Activated CD4-positive, alpha-beta T cell treated with anti-CD3 and anti-CD28 coated beads for 1 hour (primary cell): ENCODE data around the gene FBH1.
A peak's percentile ranks its signal among the peaks of the same experiment; 100 is the strongest.
"Not testable (repeated sequence)": the region's sequence is repeated elsewhere in the genome, so short reads cannot be mapped to it uniquely, and the experiment has no call there.

Experiments used
- DNase-seq: peaks from one replicate; pipeline ENCODE4 v3.0.0-alpha.2; 2020

FBH1 gene

DNA sequence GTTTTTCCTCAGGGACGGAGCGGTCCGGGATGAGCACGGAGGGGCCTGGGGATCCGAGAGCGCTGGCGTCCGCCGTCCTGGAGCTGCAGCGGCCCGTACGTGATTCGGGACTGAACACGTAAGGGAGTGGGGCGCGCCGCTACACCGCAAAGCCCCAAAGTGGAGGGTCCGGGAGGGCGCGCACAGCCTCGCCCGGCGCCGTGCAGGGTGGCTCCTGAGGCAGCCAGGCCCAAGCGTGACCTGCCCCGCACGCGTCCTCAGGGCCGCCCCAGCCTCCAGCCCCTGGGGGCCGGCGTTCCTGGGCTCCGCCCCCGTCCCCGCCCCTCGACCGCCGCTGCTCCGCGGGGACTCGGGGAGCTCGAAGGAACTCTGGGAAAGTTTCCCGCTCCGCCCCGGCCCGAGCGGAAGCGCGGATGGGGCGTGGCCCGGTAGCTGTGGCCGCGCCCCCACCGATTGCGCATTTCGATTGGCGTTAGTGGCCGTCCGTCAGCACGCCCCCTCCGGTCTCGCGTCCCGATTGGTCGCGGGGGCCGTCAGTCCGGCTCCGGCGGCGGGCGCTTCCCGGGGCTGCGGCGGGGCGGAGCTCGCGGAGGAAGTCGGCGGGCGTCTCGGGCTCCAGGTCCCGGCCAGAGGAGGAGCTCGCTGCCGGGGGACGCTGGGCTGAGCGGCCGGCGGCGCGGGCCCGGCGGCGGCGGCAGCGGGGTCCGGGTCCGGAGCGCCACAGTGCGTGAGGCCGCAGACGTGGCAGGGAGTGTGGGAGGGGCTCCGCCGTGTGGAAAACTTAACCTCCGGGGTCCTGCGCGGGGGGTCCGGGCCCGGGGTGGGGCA, at the start of gene FBH1, which contains the start of gene ANKRD16:
Gene FBH1 (plus strand): TSS at position 620 of the 828 bp plus-strand sequence. CDS start 103 bp downstream, at position 723.
Gene ANKRD16 (minus strand): TSS at position 270 of the 828 bp plus-strand sequence. CDS start 539 bp downstream, outside the sequence.
- DNase-seq = peak; percentile 96

DNA sequence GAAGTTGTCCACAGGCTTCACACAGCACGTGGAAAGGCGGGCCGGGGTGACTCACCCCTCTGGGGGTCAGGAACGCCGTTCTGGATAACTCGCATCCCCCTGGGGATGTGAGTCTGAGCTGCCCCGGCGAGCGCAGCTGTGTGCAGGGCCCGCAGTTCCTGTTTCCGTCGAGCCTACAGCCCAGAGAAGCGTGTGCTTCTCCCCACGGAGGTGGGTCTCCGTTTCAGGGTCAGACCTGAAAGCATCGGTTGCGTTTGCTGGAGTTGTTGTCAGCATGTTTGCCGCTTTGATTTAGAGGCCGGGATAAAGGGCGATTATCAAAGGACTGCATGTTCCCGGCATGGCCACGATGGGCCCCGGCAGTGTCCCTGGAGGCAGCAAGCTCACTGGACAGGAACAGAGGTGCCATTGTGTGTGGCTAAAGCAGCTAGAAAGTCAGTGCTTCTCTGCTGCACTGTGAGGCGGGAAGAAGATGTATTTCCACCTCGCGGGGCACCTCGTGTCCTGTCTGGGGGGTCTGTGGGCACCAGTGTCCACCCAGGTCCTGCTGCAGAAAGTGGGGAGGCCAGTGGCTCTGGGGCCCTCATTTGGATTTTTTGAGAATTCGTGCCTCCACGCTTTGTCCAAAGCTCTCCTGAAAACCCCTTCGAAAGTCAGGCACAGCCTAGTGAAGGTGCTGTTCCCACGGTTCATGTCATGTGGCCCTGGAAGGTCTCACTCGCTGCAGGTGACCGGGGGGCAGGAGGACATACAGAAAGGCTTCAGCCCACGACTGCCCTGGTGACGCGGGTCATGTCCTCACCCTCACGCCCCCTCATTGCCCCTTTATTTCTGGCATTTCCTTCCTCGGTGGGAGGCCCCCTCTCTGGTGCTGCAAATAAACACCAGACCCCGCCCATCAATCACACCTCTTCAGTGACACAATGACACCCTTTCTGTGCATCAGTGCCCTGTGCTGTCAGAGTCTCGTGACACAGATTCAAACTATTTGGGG, 49.4 kb upstream of the FBH1 start:
- DNase-seq = no peak

DNA sequence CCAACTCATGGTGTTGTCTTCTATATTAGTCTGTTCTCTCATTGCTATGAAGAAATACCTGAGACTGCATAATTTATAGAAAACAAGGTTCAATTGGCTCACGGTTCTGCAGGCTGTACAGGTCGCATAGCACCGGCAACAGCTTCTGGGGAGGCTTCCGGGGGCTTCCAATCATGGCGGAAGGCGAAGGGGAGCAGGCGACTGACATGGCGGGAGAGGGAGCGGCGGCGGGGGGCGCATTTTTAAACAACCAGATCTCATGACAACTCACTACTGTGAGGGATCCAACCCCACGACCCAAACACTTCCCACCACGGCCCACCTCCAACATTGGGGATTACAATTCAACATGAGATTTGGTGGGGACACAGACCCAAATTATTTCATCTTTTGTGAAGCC, 48.1 kb upstream of the FBH1 start:
- DNase-seq = no peak

DNA sequence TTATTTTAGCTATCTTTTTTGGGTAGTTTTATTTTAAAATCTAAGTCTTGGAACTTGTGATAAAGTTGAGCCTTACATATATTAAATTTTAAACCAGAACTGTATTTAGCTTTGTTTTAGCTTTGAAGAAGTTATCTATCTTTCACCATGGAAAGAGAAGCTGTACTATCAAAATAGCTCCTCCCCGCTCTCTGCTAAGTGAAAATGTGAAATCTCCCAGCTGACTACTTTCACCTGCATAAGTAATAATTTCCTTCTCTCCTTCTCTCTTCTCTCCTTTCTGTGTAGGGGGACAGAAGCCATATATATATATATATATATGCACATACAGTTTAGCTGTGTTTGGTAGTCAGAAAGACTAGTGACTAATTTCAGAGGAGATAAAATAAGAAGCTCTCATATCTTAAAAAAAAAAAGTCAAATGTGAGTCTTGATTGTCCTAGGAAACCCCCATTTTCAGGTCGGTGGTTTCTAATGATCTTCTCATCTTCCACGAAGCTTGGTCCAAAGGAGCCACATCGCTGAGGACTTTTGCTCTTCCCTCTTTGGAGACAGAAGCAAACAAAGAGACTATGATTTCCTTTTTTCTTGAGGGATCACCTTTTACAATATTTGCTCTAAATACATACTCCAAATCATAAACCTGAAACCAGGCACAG, 46.2 kb upstream of the FBH1 start:
- no peak for DNase-seq

DNA sequence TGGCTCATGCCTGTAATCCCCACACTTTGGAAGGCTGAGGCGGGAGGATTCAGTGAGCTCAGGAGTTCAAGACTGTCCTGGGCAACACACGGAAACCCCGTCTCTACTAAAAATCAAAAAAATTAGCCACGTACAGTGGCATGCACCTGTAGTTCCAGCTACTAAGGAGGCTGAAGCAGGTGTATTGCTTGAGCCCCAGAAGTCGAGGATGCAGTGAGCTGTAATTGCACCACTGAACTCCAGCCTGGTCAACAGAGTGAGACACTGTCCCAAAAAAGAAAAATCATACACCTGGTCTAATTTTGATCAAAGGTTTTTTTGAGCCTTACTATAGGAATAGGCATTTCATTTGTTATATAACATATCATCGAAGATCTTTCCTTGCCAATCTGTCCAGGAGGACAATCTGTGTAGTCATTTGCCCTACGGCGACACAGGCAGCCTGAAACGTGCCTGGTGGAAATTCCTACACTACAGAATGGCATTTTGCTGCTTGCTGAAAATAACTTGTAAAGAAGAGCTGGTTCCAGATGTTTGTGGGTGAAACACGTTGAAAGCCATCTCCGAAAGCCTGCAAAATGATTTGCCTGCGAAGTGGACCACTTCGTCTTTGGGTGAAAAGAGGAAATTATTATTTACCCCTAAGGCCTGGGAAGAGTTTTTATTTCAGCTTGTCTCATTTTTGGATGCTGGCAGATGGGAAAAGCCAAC, 45.5 kb upstream of the FBH1 start:
- DNase-seq = no peak

DNA sequence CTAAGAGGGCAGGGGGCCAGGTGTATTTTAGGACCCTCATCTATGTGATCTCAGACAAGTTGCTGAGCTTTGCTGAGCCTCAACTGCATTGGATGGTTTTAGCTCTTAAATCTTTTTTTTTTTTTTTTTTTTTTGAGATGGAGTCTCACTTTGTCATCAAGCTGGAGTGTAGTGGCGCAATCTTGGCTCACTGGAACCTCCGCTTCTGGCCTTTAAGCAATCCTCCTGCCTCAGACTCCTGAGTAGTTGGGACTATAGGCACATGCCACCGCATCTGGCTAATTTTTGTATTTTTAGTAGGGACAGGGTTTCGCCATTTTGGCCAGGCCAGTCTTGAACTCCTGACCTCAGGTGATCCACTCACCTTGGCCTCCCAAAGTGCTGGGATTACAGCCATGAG, 43.4 kb upstream of the FBH1 start:
- DNase-seq = not testable (repeated sequence)

DNA sequence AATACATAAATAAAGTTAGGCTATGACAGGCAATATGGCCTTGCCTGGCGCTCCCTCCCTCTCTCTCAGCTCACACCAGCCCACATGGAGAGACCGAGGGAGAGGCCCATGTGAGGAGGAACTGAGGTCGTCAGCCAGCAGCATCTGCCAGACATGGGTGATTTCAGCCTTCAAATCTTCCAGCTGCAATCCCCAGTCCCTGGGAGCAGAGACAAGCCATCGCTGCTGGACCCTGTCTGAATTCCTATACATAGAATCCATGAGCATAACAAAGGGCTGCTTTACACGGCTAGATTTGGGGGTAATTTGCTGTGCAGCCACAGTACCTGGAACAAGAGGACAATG, 35.9 kb upstream of the FBH1 start:
- no peak for DNase-seq

DNA sequence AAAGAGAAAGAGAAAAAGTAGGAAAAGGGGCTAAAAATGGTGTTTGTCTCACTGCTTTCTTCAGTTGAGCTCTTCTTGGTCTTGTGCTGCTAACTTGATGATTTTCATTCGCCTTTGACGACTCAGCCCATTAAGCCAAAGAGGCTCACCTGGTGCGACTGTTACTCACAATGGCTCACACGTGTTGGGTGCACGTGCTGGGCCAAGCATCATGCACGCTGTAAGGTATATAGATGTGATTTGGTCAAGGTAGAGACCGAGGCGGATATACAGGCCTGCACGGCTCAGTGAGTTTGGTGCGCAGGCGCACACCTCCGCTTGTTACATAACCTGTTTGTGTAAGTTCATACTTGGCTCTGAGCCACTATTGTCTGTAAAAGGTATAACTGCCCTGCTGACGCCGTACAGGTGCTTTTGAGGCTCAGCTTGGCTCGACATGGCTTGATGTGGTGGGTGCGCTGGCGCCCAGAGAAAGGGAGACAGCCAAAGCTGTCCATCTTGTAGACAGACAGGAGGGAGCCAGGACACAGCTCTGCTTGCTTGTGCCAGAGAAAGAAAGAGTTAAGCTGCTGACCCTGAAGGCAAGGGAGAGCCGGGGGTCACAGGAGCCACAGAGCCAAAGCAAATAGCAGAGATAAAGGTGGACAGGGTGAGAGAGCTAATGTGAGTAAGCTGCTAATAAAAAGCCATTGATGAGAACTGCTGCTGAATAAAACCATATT, 33.9 kb upstream of the FBH1 start:
- no peak for DNase-seq

DNA sequence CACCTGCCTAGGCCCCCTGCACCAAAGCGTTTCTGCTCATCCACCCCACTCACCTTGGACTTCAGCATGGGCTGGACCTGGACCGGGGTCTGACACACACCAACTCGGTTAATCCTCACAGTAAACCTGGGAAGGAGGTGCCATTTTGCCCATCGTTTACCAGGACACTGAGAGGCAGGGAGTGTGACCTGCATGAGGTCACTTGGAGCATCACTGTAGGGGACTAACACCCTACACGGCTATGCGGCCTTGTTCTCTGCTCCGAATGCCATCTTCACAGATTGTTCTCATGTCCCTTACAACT, 33.4 kb upstream of the FBH1 start:
- DNase-seq = no peak

DNA sequence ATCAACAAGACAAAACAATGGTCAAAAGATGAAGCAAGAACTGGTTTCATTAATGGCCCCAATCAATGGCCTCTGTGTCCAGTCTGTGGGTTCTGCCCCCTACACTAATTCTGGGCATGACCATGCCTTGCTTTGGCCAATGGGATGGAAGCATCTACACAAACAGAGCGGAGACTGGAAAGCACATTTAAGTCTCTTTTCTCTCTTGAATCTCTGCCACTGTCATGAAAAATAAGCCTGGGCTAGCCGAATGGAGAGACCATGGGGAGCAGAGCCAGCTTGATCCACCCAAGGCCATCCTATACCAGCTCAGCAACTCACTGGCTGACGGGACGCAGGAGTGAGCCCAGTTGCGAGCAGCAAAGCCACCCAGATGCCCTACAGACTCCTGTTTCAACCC, 31.2 kb upstream of the FBH1 start:
- DNase-seq = no peak

DNA sequence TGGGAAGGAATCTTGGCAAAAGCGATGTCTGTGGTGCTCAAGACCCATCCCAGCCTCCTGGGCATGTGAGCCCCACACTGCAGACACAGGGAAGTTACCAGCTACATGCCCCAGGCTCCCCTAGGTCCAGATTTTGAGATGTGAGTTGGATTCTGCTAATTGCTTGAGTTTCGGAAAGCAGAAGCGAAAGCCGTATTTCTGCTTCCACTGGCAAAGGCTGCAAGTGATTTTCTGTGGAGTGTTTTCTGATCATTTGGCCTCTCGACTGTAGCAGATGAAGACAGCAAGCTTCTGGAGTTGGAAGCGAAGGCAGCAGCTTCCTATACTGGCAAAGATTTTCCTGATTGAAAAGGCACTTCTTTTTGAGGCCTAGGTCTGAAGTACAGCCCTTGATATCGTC, 30.0 kb upstream of the FBH1 start:
- no peak for DNase-seq

DNA sequence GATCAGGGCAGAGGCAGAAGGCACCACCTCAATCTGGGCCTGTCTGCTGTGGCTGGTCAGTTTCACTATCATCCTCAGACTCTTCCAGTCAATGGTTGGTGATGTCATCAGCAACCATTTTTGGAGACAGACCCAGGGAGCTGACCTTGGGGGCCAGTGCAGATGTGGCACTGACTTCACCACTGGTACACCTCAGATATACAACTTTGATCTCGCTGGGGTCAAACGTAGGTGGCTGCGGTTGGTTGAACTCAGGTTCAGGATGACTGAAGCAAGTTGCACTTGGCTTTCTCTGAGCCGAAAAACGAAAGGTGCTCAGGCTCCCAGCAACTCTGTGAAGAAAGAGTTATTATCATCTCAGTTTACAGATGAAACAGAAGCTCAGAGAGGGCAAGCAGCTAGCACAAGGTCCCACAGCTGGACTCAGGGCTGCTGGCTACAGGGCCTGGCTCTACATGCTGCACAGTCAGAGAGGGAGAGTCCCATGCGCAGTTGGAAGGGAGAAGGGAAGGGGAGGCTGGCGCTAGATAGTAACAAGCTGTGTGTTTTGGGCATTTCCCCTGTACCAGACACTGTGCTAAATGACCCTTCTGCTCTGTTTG, 27.6 kb upstream of the FBH1 start:
- DNase-seq = no peak

DNA sequence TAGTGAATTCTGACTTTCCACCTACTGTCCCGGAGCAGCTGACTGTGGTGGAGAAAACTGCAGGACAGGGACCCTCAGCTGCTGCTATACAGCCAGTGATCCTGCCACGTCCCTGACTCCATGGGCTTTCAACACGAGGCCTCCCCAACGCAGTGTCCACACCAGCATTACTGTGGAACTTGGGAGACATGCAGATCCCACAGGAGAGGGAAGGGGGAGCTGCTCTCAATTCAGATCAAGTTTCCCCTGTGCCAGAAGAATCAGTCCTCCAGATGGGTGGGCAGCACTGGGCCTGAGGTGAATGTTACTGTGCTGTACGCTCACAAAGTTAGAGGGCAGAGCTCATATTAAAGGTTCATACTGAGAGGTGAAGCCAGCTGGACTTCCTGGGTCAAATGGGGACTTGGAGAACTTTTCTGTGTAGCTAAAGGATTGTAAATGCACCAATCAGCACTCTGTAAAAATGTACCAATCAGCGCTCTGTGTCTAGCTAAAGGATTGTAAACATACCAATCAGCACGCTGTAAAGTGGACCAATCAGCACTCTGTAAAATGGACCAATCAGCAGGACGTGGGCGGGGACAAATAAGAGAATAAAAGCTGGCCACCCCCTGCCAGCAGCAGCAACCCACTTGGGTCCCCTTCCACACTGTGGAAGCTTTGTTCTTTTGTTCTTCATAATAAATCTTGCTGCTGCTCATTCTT, 26.9 kb upstream of the FBH1 start:
- not testable (repeated sequence) for DNase-seq

DNA sequence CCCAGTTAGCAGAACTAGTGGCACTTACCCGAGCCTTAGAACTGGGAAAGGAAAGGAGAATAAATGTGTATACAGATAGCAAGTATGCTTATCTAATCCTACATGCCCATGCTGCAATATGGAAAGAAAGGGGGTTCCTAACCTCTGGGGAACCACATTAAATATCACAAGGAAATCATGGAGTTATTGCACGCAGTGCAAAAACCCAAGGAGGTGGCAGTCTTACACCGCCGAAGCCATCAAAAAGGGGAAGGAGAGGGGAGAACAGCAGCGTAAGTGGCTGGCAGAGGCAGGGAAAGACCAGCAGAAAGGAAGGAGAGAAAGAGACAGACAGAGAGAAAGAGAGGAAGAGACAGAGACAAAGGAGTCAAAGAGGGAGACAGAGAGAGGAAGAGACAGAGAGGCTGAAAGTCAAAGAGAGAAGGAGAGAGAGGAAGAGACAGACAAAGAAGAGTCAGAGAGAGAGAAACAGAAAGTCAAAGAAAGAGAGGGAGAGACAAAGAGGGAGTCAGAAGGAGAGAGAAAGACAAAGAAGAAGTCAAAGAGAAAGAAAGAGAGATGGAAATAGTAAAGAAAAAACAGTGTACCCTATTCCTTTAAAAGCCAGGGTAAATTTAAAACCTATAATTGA, 23.5 kb upstream of the FBH1 start:
- DNase-seq = not testable (repeated sequence)

DNA sequence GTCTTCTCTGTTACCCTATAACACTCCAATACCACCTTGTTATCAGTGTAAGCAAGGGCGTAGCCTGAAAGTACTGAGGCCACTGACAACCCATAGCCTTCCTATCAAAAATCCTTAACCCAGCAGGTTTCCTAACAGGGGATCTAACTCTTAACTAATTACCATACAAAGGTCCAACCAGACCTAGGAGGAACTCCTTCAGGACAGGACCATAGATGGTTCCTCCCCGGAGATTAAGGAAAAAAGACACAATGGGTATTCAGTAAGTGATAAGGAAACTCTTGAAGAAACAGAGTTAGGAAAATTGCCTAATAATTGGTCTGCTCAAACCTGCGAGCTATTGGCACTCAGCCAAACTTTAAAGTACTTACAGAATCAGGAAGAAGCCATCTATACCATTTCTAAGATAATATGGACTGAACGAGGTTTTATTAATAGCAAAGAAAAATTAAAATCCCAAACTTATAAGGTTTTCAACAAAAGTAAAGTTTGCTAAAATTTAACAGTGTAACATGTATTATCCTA, 22.9 kb upstream of the FBH1 start:
- DNase-seq = not testable (repeated sequence)

DNA sequence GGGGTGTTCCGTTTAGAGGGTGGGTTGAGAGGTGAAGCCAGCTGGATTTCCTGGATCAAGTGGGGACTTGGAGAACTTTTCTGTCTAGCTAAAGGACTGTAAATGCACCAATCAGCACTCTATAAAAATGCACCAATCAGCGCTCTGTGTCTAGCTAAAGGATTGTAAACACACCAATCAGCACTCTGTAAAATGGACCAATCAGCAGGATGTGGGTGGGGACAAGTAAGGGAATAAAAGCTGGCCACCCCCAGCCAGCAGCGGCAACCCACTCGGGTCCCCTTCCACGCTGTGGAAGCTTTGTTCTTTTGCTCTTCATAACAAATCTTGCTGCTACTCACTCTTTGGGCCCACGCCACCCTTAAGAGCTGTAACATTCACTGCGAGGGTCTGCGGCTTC, 21.7 kb upstream of the FBH1 start:
- not testable (repeated sequence) for DNase-seq

DNA sequence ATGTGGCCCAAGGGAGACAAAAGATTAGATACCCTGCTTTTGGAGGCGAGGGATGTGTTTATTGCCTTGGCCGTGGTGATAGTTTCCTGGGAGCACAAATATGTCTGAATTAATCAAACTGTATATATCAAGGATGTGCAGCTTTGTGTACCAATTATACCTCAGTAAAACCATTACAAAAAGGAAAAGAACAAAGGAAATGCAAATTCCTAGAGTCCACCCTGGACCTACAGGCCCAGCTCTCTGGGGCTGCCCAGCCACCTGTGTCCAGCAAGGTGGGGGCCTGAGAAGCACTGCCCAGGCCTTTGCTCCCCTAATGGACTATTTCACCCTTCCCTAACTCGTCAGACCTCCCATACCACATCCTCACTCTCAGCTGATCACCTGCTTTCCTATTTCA, 20.9 kb upstream of the FBH1 start:
- no peak for DNase-seq

DNA sequence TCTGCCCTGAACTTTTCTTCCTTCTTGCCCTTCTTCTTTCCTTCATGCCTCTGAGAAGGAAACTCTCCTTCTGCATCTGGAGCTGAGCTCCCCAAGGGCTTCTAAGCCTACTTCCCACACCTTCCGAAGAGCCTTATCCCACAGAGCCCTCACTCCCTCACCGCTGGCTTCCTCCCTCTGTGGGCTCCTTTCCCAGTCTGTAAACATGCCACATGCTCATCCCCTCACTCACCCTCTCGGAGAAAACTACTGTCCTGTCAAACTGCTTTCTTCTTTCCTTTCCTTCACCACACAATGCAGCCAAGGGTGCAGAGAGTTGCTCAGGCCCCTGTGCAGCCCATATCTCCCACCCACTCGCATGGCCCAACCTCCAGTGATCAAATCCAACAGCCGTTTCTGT, 18.4 kb upstream of the FBH1 start:
- no peak for DNase-seq

DNA sequence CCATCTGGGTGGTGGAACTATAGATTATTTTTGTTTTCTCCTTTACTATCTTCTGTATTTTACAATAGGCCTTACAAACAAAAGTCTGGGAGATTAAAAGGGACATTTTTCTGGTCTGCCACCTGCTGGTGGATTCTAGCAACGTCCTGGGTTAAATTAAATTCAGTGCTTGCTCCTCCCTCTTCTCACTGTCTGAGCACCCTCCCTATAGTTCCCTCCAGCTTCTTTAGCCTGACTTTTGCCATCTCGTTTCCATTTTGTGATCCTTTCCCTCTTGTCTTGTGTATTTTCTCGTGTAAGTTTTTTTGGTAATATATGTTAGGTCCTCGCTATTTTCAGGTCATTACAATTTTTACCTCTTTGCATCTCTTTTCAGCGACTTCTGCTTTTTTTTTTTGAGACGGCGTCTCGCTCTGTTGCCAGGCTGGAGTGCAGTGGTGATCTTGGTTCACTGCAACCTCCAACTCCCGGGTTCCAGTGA, 16.5 kb upstream of the FBH1 start:
- DNase-seq = peak; percentile 44

DNA sequence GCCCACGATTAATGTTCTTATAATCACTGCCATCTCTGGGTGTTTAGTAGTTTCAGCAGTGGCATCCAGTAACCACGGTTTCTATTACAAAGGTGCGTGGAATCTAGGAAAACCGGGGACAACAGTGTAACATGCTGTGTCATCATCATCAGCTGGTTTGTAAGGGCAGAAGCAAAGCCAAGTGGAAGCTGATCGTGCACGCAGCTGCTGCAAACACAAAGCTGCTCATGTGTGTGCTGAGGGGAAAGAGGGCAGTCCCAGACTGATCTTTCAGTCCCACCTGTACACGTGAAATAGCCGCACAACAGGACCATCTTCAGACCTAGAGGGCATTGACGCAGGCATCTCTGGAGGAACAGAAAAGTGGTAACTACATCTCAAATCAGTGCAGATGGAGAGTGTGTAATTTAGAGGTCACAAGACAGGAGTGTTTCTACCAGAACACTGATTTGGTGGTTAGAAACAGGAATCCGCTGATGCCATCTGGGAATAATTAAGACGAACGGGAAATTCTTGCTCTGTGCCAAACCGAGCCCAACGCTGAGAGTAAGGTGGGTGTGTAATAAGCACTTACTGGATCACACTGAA, 13.8 kb upstream of the FBH1 start:
- DNase-seq = no peak
